Activated T-helper 1 cell treated with anti-CD3 and anti-CD28 coated beads, Interleukin-12 subunit alpha, Interleukin-12 subunit beta, Interleukin-2, Interleukin-4 antibody, amounts not matched to agents 30 ng/mL and 10 ng/mL and 1 ng/mL, durations not matched to agents 14 hours and 24 hours and 36 hours (primary cell): ENCODE data around the gene RCVRN. TPM values are rescaled to one million over a fixed set of nuclear protein-coding genes. Genes with fewer than 3 reads are reported as not detected.
"Not testable (repeated sequence)": the region's sequence is repeated elsewhere in the genome, so short reads cannot be mapped to it uniquely, and the experiment has no call there.

Source experiments
- DNase-seq: peaks from one replicate; pipeline ENCODE4 v3.0.0; 2021; ENCODE audit warnings: low spot score
- H3K27ac Mint-ChIP-seq: one replicate; pipeline ENCODE4 v1.8.0; 2021; ENCODE audit warnings: mild to moderate bottlenecking, mixed read lengths
- H3K27me3 Mint-ChIP-seq: one replicate; pipeline ENCODE4 v1.8.0; 2022; ENCODE audit warnings: mild to moderate bottlenecking, moderate library complexity, mixed read lengths; ENCODE audit not compliant: insufficient read depth
- H3K36me3 Mint-ChIP-seq: one replicate; pipeline ENCODE4 v1.8.0; 2021; ENCODE audit warnings: low read depth, mixed read lengths
- H3K4me1 Mint-ChIP-seq: one replicate; pipeline ENCODE4 v1.8.0; 2021; ENCODE audit warnings: low read depth, mixed read lengths
- H3K4me3 Mint-ChIP-seq: one replicate; pipeline ENCODE4 v1.8.0; 2021; ENCODE audit warnings: mild to moderate bottlenecking, moderate library complexity, mixed read lengths
- H3K9me3 Mint-ChIP-seq: one replicate; pipeline ENCODE4 v1.8.0; 2021; ENCODE audit warnings: mixed read lengths
- intact Hi-C: fragments of 100-400 bp; cut with micrococcal nuclease; formaldehyde crosslinking; loops from one replicate; pipeline ENCODE4 v1.15.1; 2024
- total RNA-seq: library from RNA; stranded (reverse); gene quantifications from 2 replicates; pipeline ENCODE4 v1.2.3, GENCODE V29; 2022

Gene RCVRN
- total RNA-seq, 1 donor from 2014 or later, result not detected

GRCh38 chr17:9934331-9934730, 29.3 kb upstream of the RCVRN start:
- H3K27me3 Mint-ChIP-seq, result no peaks in the 10 kb centered on the region
- H3K4me3 Mint-ChIP-seq, result no peak overlapping the region
- intact Hi-C loops, result no loop called here
- no peaks in the 10 kb centered on the region for H3K4me1 Mint-ChIP-seq
- H3K36me3 Mint-ChIP-seq, result no peaks in the 10 kb centered on the region
- DNase-seq, result no peak
- H3K9me3 Mint-ChIP-seq, result no peaks in the 10 kb centered on the region
- H3K27ac Mint-ChIP-seq, result no peak overlapping the region

GRCh38 chr17:9932491-9932890, 27.4 kb upstream of the RCVRN start:
- no peak overlapping the region for H3K27ac Mint-ChIP-seq
- H3K27me3 Mint-ChIP-seq, result no peaks in the 10 kb centered on the region
- no peak overlapping the region for H3K4me3 Mint-ChIP-seq
- intact Hi-C loops, result no loop called here
- H3K9me3 Mint-ChIP-seq, result no peaks in the 10 kb centered on the region
- H3K36me3 Mint-ChIP-seq, result no peaks in the 10 kb centered on the region
- DNase-seq, result no peak
- H3K4me1 Mint-ChIP-seq, result no peaks in the 10 kb centered on the region

DNA sequence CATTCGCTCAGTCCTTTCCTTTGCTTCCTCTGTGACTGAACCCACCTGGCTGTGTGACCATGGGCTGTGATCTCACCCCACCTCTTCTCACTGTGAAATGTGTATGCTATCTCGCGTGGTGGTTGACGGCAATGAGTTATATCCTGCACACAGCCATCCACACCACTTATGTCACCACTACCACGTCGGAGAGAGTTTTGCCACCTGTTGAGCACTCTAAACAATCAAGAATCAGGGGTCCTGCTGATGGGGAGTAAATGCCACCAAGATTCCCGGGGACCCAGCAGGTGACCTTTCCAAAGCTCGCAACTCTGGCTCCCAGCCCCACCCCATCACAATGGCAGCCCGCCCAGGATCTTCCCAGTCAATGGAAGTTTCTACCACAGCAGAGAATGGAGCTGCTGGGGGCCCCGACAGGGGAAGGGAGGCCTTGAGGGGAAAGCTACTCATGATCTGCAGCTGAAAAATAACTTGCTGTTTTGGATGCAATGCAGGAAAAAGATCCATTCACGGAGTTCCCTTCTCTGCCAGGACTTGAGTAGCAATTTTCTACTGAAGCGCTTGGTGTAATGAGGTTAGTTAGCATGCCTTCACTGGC, 26.2 kb upstream of the RCVRN start:
- intact Hi-C loops, result no loop called here
- Mint-ChIP-seq H3K27me3 (no peaks in the 10 kb centered on the region), H3K36me3 (no peaks in the 10 kb centered on the region), H3K4me1 (no peaks in the 10 kb centered on the region), H3K4me3 (no peak overlapping the region), H3K27ac (no peak overlapping the region), H3K9me3 (no peaks in the 10 kb centered on the region)
- DNase-seq, result no peak

DNA sequence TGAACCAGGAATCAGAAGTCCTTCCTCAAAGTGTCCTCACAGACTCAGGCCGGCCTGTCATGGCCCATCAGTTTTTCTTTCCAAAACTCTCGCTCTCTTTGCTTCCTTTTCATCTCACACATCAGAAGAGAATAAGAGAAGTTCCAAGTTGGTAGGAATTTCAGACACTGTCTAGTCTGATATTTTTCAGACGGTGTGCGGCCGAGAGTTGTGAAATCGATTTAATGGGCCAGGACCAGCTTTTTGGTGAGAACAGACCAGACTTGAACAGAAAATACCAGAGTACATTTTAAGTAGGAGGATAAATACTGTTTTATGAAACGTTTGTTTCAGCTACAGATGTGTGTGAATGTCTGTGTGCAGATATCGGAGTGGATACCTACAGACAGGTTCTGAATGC, 24.8 kb upstream of the RCVRN start:
- Mint-ChIP-seq H3K27ac (no peak overlapping the region), H3K36me3 (no peaks in the 10 kb centered on the region), H3K4me1 (no peaks in the 10 kb centered on the region), H3K9me3 (no peaks in the 10 kb centered on the region), H3K27me3 (no peaks in the 10 kb centered on the region), H3K4me3 (no peak overlapping the region)
- intact Hi-C loops, result loop anchor here (10.0 kb wide), 1 partner anchor 365 kb away; no protein-coding TSS in a partner anchor
- no peak for DNase-seq

- Mint-ChIP-seq H3K36me3 (no peaks in the 10 kb centered on the region), H3K4me1 (no peaks in the 10 kb centered on the region), H3K27me3 (no peaks in the 10 kb centered on the region), H3K4me3 (no peak overlapping the region), H3K9me3 (no peaks in the 10 kb centered on the region), H3K27ac (no peak overlapping the region)
- no peak for DNase-seq
- intact Hi-C loops, result loop anchor here (10.0 kb wide), 1 partner anchor 366 kb away; no protein-coding TSS in a partner anchor
These were observed 23.7 kb upstream of the RCVRN start for GRCh38 chr17:9928601-9929333.

GRCh38 chr17:9926150-9926804, 21.2 kb upstream of the RCVRN start:
- Mint-ChIP-seq H3K27me3 (peaks cover 3% of the 10 kb centered on the region), H3K27ac (no peak overlapping the region), H3K4me1 (no peaks in the 10 kb centered on the region), H3K9me3 (no peaks in the 10 kb centered on the region), H3K36me3 (no peaks in the 10 kb centered on the region), H3K4me3 (no peak overlapping the region)
- intact Hi-C loops, result loop anchor here (10.0 kb wide), 1 partner anchor 369 kb away; no protein-coding TSS in a partner anchor
- DNase-seq, result no peak

DNA sequence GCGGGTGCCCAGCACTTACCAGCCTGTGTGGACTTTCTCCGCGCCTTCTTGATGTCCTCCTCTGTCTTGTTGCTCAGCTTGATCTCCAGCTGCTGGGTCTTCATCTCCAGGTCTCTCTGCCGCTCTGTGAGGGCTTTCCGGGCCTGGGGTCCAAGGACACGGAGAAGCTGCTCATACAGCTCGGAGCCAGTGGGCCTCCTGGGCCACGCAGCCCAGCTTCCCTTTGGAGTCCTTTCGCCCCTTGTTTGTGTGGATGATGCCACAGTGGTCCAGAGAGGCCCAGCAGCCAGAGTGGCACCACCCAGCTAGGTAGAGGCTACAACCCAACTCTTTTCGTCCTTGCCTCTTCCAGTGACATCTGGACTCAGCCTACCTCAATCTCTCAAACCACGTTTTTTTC, 20.4 kb upstream of the RCVRN start:
- Mint-ChIP-seq H3K27me3 (peaks cover 3% of the 10 kb centered on the region), H3K9me3 (no peaks in the 10 kb centered on the region), H3K4me1 (no peaks in the 10 kb centered on the region), H3K27ac (no peak overlapping the region), H3K4me3 (no peak overlapping the region), H3K36me3 (no peaks in the 10 kb centered on the region)
- DNase-seq, result no peak
- intact Hi-C loops, result loop anchor here (2.0 to 10.0 kb wide), 2 partner anchors 369 to 431 kb away; no protein-coding TSS in a partner anchor

DNA sequence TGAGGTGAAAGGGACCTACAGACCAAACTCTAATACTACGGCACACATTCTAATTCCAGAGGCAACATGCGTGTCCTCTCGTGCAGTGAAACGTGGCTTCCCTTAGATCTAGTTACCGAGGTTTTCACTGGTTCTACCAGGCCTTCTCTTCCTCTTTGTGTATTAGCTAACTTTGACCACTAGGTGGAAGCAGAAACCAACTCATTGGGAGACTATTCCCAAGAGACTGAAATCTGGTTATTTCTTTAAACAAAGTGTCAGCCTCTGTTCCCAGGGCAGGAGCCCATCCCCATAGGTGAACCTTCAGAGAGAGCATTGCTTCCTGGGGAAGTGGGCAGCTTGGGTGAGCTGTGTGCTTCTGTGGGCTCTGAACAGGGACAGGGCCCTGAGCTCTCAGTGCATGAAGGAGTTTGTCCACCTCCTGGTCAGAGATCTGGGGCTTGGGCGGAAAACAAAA, 19.7 kb upstream of the RCVRN start:
- DNase-seq, result peak; percentile 1

GRCh38 chr17:9922012-9922848, 17.2 kb upstream of the RCVRN start:
- H3K4me1 Mint-ChIP-seq, result no peaks in the 10 kb centered on the region

More for the DNA sequence above, 19.7 kb upstream of the RCVRN start:
- peaks cover 3% of the 10 kb centered on the region for H3K27me3 Mint-ChIP-seq
- H3K36me3 Mint-ChIP-seq, result no peaks in the 10 kb centered on the region
- H3K4me1 Mint-ChIP-seq, result no peaks in the 10 kb centered on the region
- H3K9me3 Mint-ChIP-seq, result no peaks in the 10 kb centered on the region
- H3K4me3 Mint-ChIP-seq, result no peak overlapping the region
- H3K27ac Mint-ChIP-seq, result no peak overlapping the region
- intact Hi-C loops, result loop anchor here (2.0 to 10.0 kb wide), 2 partner anchors 370 to 432 kb away; no protein-coding TSS in a partner anchor

DNA sequence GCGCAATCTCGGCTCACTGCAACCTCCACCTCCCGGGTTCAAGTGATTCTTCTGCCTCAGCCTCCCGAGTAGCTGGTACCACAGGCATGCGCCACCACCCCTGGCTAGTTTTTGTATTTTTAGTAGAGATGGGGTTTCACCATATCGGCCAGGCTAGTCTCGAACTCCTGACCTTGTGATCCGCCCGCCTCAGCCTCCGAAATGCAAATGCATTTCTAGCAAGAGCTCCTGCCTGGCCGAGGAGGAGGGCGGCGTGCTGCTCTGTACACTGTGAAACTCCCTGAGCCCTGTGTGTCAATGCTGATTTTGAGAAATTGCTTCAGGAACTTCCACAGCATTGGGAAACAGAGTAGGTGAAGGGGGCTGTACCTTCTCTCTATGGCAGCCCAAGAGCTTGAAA, 16.1 kb upstream of the RCVRN start:
- H3K27ac Mint-ChIP-seq, H3K27me3 Mint-ChIP-seq, H3K9me3 Mint-ChIP-seq, H3K4me3 Mint-ChIP-seq, H3K4me1 Mint-ChIP-seq, H3K36me3 Mint-ChIP-seq, DNase-seq: not testable (repeated sequence)
- intact Hi-C loops, result loop anchor here (10.0 kb wide), 1 partner anchor 374 kb away; no protein-coding TSS in a partner anchor

More at GRCh38 chr17:9922012-9922848, 17.2 kb upstream of the RCVRN start:
- intact Hi-C loops, result loop anchor here (10.0 kb wide), 1 partner anchor 373 kb away; no protein-coding TSS in a partner anchor
- no peak overlapping the region for H3K4me3 Mint-ChIP-seq
- H3K27me3 Mint-ChIP-seq, result peaks cover 3% of the 10 kb centered on the region
- DNase-seq, result no peak
- no peaks in the 10 kb centered on the region for H3K9me3 Mint-ChIP-seq
- H3K36me3 Mint-ChIP-seq, result no peaks in the 10 kb centered on the region
- no peak overlapping the region for H3K27ac Mint-ChIP-seq

- Mint-ChIP-seq H3K4me1 (no peaks in the 10 kb centered on the region), H3K27me3 (peaks cover 3% of the 10 kb centered on the region), H3K9me3 (no peaks in the 10 kb centered on the region), H3K4me3 (no peak overlapping the region), H3K27ac (no peak overlapping the region), H3K36me3 (no peaks in the 10 kb centered on the region)
- DNase-seq, result no peak
- intact Hi-C loops, result no loop called here
These were observed 13.8 kb upstream of the RCVRN start for GRCh38 chr17:9918804-9919352.

- Mint-ChIP-seq H3K4me3 (no peak overlapping the region), H3K27me3 (peaks cover 3% of the 10 kb centered on the region), H3K9me3 (no peaks in the 10 kb centered on the region), H3K27ac (no peak overlapping the region), H3K4me1 (no peaks in the 10 kb centered on the region), H3K36me3 (no peaks in the 10 kb centered on the region)
- intact Hi-C loops, result no loop called here
- DNase-seq, result no peak
These were observed 13.3 kb upstream of the RCVRN start for GRCh38 chr17:9918352-9918751.
